ENCODE data around the gene COL25A1.

Gene COL25A1

GRCh38 chr4:109256818-109257217 lies 45.6 kb downstream of the COL25A1 start:
- no peaks in the 10 kb centered on the region for H3K9me3 ChIP-seq
- no peak overlapping the region for H3K9ac ChIP-seq
- no peak overlapping the region for H3K4me3 ChIP-seq
- TF ChIP-seq Cebpa-rat (IDR thresholded peaks at IDR 0.05), result no peak
- no peak overlapping the region for H3K27ac ChIP-seq
- H3K27me3 ChIP-seq, result no peaks in the 10 kb centered on the region
- H4K20me1 ChIP-seq, result no peaks in the 10 kb centered on the region
- no peaks in the 10 kb centered on the region for H3K4me1 ChIP-seq
- no peaks in the 10 kb centered on the region for H3K36me3 ChIP-seq
- no peak overlapping the region for H3K4me2 ChIP-seq

- Histone ChIP-seq H3K9ac (no peak overlapping the region), H3K4me2 (no peak overlapping the region), H3K27ac (no peak overlapping the region), H3K4me3 (no peak overlapping the region), H3K4me1 (no peaks in the 10 kb centered on the region), H4K20me1 (no peaks in the 10 kb centered on the region), H3K27me3 (no peaks in the 10 kb centered on the region), H3K36me3 (no peaks in the 10 kb centered on the region), H3K9me3 (no peaks in the 10 kb centered on the region)
- TF ChIP-seq Cebpa-rat (IDR thresholded peaks at IDR 0.05), result no peak
These were observed 47.6 kb downstream of the COL25A1 start for GRCh38 chr4:109254845-109255244.

GRCh38 chr4:109251396-109251795 lies 51.1 kb downstream of the COL25A1 start:
- Histone ChIP-seq H3K9ac (no peak overlapping the region), H3K4me1 (no peaks in the 10 kb centered on the region), H3K36me3 (no peaks in the 10 kb centered on the region), H3K9me3 (no peaks in the 10 kb centered on the region), H3K4me3 (no peak overlapping the region), H3K27ac (no peak overlapping the region), H4K20me1 (no peaks in the 10 kb centered on the region), H3K27me3 (no peaks in the 10 kb centered on the region), H3K4me2 (no peak overlapping the region)
- TF ChIP-seq Cebpa-rat (IDR thresholded peaks at IDR 0.05), result no peak

- Histone ChIP-seq H3K27ac (no peak overlapping the region), H3K9ac (no peak overlapping the region), H3K4me3 (no peak overlapping the region), H3K4me2 (no peak overlapping the region), H3K4me1 (no peaks in the 10 kb centered on the region; the same call in 1 of the 2 replicates), H4K20me1 (no peaks in the 10 kb centered on the region), H3K9me3 (no peaks in the 10 kb centered on the region), H3K36me3 (no peaks in the 10 kb centered on the region), H3K27me3 (no peaks in the 10 kb centered on the region)
- no peak for TF ChIP-seq Cebpa-rat (IDR thresholded peaks at IDR 0.05)
These were observed 54.0 kb downstream of the COL25A1 start for GRCh38 chr4:109248322-109248900.

GRCh38 chr4:109243871-109244270 lies 58.6 kb downstream of the COL25A1 start:
- no peak for TF ChIP-seq Cebpa-rat (IDR thresholded peaks at IDR 0.05)
- no peaks in the 10 kb centered on the region for H3K36me3 ChIP-seq
- H4K20me1 ChIP-seq, result no peaks in the 10 kb centered on the region
- no peak overlapping the region for H3K4me2 ChIP-seq
- no peak overlapping the region for H3K27ac ChIP-seq
- no peaks in the 10 kb centered on the region for H3K9me3 ChIP-seq
- no peaks in the 10 kb centered on the region for H3K27me3 ChIP-seq
- no peak overlapping the region for H3K9ac ChIP-seq
- H3K4me1 ChIP-seq, result no peaks in the 10 kb centered on the region; the same call in 1 of the 2 replicates
- H3K4me3 ChIP-seq, result no peak overlapping the region

- no peaks in the 10 kb centered on the region for H4K20me1 ChIP-seq
- H3K4me3 ChIP-seq, result no peak overlapping the region
- no peaks in the 10 kb centered on the region for H3K4me1 ChIP-seq
- no peaks in the 10 kb centered on the region for H3K9me3 ChIP-seq
- no peak overlapping the region for H3K27ac ChIP-seq
- H3K9ac ChIP-seq, result no peak overlapping the region
- H3K4me2 ChIP-seq, result no peak overlapping the region
- no peaks in the 10 kb centered on the region for H3K36me3 ChIP-seq
- no peak for TF ChIP-seq Cebpa-rat (IDR thresholded peaks at IDR 0.05)
- no peaks in the 10 kb centered on the region for H3K27me3 ChIP-seq
These were observed 63.7 kb downstream of the COL25A1 start for GRCh38 chr4:109238746-109239145.

- H3K9me3 ChIP-seq, result no peaks in the 10 kb centered on the region
- H4K20me1 ChIP-seq, result no peaks in the 10 kb centered on the region
- no peak overlapping the region for H3K27ac ChIP-seq
- no peaks in the 10 kb centered on the region for H3K36me3 ChIP-seq
- H3K27me3 ChIP-seq, result no peaks in the 10 kb centered on the region
- no peak overlapping the region for H3K4me2 ChIP-seq
- TF ChIP-seq Cebpa-rat (IDR thresholded peaks at IDR 0.05), result no peak
- no peaks in the 10 kb centered on the region for H3K4me1 ChIP-seq
- H3K9ac ChIP-seq, result no peak overlapping the region
- no peak overlapping the region for H3K4me3 ChIP-seq
These were observed 66.8 kb downstream of the COL25A1 start for GRCh38 chr4:109235683-109236082.

- no peak for TF ChIP-seq Cebpa-rat (IDR thresholded peaks at IDR 0.05)
- Histone ChIP-seq H3K4me3 (no peak overlapping the region), H3K36me3 (no peaks in the 10 kb centered on the region), H3K9ac (no peak overlapping the region), H4K20me1 (no peaks in the 10 kb centered on the region), H3K9me3 (no peaks in the 10 kb centered on the region), H3K27me3 (no peaks in the 10 kb centered on the region), H3K4me1 (no peaks in the 10 kb centered on the region), H3K4me2 (no peak overlapping the region), H3K27ac (no peak overlapping the region)
These were observed 67.9 kb downstream of the COL25A1 start for GRCh38 chr4:109234596-109234995.

GRCh38 chr4:109233570-109233969 lies 68.9 kb downstream of the COL25A1 start:
- no peak for TF ChIP-seq Cebpa-rat (IDR thresholded peaks at IDR 0.05)
- H3K4me1 ChIP-seq, result no peaks in the 10 kb centered on the region

GRCh38 chr4:109232681-109233080 lies 69.8 kb downstream of the COL25A1 start:
- Histone ChIP-seq H3K9me3 (no peaks in the 10 kb centered on the region), H3K4me3 (no peak overlapping the region), H4K20me1 (no peaks in the 10 kb centered on the region), H3K36me3 (no peaks in the 10 kb centered on the region), H3K4me2 (no peak overlapping the region), H3K27ac (no peak overlapping the region), H3K4me1 (no peaks in the 10 kb centered on the region), H3K27me3 (no peaks in the 10 kb centered on the region), H3K9ac (no peak overlapping the region)
- no peak for TF ChIP-seq Cebpa-rat (IDR thresholded peaks at IDR 0.05)

More at GRCh38 chr4:109233570-109233969, 68.9 kb downstream of the COL25A1 start:
- Histone ChIP-seq H3K9ac (no peak overlapping the region), H4K20me1 (no peaks in the 10 kb centered on the region), H3K27ac (no peak overlapping the region), H3K9me3 (no peaks in the 10 kb centered on the region), H3K27me3 (no peaks in the 10 kb centered on the region), H3K4me2 (no peak overlapping the region), H3K36me3 (no peaks in the 10 kb centered on the region), H3K4me3 (no peak overlapping the region)

- Histone ChIP-seq H3K36me3 (no peaks in the 10 kb centered on the region), H3K4me3 (no peak overlapping the region), H4K20me1 (no peaks in the 10 kb centered on the region), H3K4me1 (no peaks in the 10 kb centered on the region), H3K27ac (no peak overlapping the region), H3K27me3 (no peaks in the 10 kb centered on the region), H3K4me2 (no peak overlapping the region), H3K9me3 (no peaks in the 10 kb centered on the region), H3K9ac (no peak overlapping the region)
- TF ChIP-seq Cebpa-rat (IDR thresholded peaks at IDR 0.05), result no peak
These were observed 71.1 kb downstream of the COL25A1 start for GRCh38 chr4:109231331-109231730.

Measured in BLaER1 (cell line).